Fibroblast of peridontal ligament (primary cell): ENCODE results near the gene HS6ST1.
A peak's percentile ranks its signal among the peaks of the same experiment; 100 is the strongest.
"Not testable (repeated sequence)": the region's sequence is repeated elsewhere in the genome, so short reads cannot be mapped to it uniquely, and the experiment has no call there.

Experiments used
- DNase-seq: peaks from one replicate; pipeline ENCODE4 v3.0.0-alpha.2; 2010; ENCODE audit errors: extremely low read depth

The HS6ST1 gene

GRCh38 chr2:128322715-128323554 lies 4.3 kb upstream of the HS6ST1 start:
- no peak for DNase-seq

GRCh38 chr2:128321784-128322714 lies 3.4 kb upstream of the HS6ST1 start:
- DNase-seq = peak; percentile 79

- no peak for DNase-seq
Observed at GRCh38 chr2:128320906-128321771, 2.5 kb upstream of the HS6ST1 start.

- no peak for DNase-seq
Observed at GRCh38 chr2:128320192-128320905, 1.7 kb upstream of the HS6ST1 start.

- no peak for DNase-seq
Observed at GRCh38 chr2:128319631-128320191, 1.0 kb upstream of the HS6ST1 start.

GRCh38 chr2:128318245-128318644 lies 423 bp downstream of the HS6ST1 start:
- DNase-seq = not testable (repeated sequence)

GRCh38 chr2:128317899-128318225 lies 806 bp downstream of the HS6ST1 start:
- DNase-seq = not testable (repeated sequence)

- no peak for DNase-seq
Observed at GRCh38 chr2:128317181-128317898, 1.3 kb downstream of the HS6ST1 start.

GRCh38 chr2:128316777-128317180 lies 1.9 kb downstream of the HS6ST1 start:
- no peak for DNase-seq

- DNase-seq = no peak
Observed at GRCh38 chr2:128315829-128316776, 2.6 kb downstream of the HS6ST1 start.

- DNase-seq = no peak
Observed at GRCh38 chr2:128315122-128315828, 3.4 kb downstream of the HS6ST1 start.

- no peak for DNase-seq
Observed at GRCh38 chr2:128314348-128315121, 4.1 kb downstream of the HS6ST1 start.

- no peak for DNase-seq
Observed at GRCh38 chr2:128313931-128314347, 4.7 kb downstream of the HS6ST1 start.

GRCh38 chr2:128313091-128313836 lies 5.4 kb downstream of the HS6ST1 start:
- peak; percentile 63 for DNase-seq

- DNase-seq = no peak
Observed at GRCh38 chr2:128312411-128312810, 6.3 kb downstream of the HS6ST1 start.

GRCh38 chr2:128311755-128312341 lies 6.8 kb downstream of the HS6ST1 start:
- DNase-seq = no peak
